GM12892 (cell line): ENCODE results near the gene MIA3.
A peak's percentile ranks its signal among the peaks of the same experiment; 100 is the strongest.
"Not testable (repeated sequence)": the region's sequence is repeated elsewhere in the genome, so short reads cannot be mapped to it uniquely, and the experiment has no call there.

Experiments used
- DNase-seq: peaks from one replicate; pipeline ENCODE4 v3.0.0; 2011; ENCODE audit not compliant: insufficient read length
- FAIRE-seq: peaks from 2 replicates; lab custom pipeline; 2011; peaks lifted over from hg19 to GRCh38; lab: Jason Lieb, UNC
- POLR2A ChIP-seq: IDR thresholded peaks from 2 replicates; pipeline ENCODE4 v1.6.1; 2011; ENCODE audit warnings: low read depth, low read length, control low read depth
- POLR2AphosphoS5 ChIP-seq: IDR thresholded peaks from 2 replicates; pipeline ENCODE4 v1.6.1; 2011; ENCODE audit warnings: low read depth, low read length, control low read depth
- TAF1 ChIP-seq: IDR thresholded peaks from 2 replicates; pipeline ENCODE4 v1.6.1; 2011; ENCODE audit warnings: low read depth, mild to moderate bottlenecking, control low read depth, low read length, borderline replicate concordance

The MIA3 gene

GRCh38 chr1:222592171-222592570, 25.7 kb upstream of the MIA3 start:
- TF ChIP-seq TAF1 (no peak), POLR2A (no peak), POLR2AphosphoS5 (no peak)
- DNase-seq = no peak
- no peak for FAIRE-seq

DNA sequence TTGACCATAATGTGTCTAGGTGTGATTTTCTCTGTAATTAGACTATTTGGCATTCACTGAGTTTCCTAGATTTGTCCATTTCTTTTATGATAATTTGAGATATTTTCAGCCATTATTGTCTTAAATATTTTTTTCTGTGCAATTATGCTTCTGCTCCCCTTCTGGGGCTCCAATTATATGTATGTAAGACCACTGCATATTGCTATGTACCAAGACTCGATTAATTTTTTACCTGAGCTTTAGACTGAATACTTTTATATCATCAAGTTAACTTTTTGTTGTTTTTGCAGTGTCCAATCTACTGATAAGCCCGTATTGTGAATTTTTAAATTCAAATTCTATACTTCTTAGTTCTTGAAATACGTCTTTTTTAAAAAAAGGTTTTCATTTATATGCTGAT, 23.1 kb upstream of the MIA3 start:
- FAIRE-seq (no peak), DNase-seq (no peak)
- TF ChIP-seq POLR2AphosphoS5 (no peak), TAF1 (no peak), POLR2A (no peak)

DNA sequence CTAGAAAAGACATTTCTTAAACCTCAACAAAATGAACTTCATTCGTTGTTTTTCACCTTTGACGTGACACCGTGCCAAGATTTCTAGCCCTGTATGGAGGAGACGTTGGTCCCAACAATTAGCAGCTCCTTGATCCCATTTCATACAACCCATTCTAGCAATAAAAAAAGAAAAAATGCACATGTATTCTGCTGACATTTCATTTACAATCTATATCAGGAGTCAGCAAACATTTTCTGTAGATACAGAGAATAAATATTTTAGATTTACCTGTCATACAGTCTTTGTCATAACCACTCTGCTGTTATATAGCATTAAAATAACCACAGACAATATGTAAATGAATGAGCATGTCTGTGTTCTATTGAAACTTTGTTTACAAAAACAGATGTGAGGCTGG, 21.2 kb upstream of the MIA3 start:
- TF ChIP-seq TAF1 (no peak), POLR2A (no peak), POLR2AphosphoS5 (no peak)
- DNase-seq (no peak), FAIRE-seq (no peak)

DNA sequence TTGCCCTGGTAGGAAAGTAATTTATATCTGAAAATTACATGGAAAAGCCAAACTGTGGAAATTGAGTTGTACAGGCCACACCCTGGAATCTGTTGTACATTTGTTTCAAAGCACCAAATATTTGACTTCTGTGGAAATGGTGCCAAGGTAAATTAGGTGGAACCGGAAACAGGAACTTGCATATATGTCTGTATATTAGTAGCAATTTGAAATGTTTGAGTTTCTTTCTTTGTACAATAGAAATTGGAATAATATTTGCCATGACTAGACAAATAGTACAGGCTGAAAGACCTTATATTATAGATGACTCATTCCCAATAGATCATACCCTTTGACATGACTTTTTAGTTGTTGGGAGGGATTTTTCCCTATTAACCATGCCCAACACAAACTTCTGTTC, 17.6 kb upstream of the MIA3 start:
- no peak for FAIRE-seq
- TF ChIP-seq POLR2AphosphoS5 (no peak), TAF1 (no peak), POLR2A (no peak)
- no peak for DNase-seq

DNA sequence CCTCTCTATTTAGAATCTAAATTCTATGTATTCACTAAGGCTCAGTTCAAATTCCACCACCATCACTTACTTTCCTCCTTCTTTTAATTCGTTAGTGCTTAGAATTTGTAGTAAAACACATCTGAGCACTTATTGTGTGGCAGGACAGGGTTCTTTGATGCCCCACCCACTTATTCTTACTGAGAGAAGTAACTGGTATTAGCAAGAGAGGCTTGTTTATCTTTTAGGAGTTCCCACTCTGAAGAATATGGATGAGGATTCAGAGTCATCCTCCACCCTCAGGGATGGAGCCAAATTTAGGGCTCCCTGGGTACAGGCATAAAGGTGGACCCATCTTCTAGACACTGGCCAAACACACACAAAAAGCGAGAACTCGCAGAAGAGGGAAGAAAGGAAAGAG, 16.6 kb upstream of the MIA3 start:
- DNase-seq (no peak), FAIRE-seq (no peak)
- no peak for TF ChIP-seq POLR2AphosphoS5
- TF ChIP-seq TAF1 = no peak
- TF ChIP-seq POLR2A = no peak

- DNase-seq = no peak
- FAIRE-seq = no peak
- TF ChIP-seq POLR2A (no peak), POLR2AphosphoS5 (no peak), TAF1 (no peak)
These were observed 11.1 kb upstream of the MIA3 start for GRCh38 chr1:222606757-222607156.

DNA sequence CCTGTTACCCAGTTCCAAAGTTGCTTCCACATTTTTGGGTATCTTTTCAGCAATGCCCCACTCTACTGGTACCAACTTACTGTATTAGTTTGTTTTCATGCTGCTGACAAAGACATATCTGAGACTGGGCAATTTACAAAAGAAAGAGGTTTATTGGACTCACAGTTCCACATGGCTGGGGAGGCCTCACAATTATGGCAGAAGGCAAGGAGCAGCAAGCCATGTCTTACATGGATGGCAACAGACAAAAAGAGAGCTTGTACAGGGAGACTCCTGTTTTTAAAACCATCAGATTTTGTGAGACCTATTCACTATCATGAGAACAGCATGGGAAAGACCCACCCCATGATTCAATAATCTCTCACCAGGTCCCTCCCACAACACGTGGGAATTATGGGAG, 8.8 kb upstream of the MIA3 start:
- not testable (repeated sequence) for FAIRE-seq, DNase-seq

DNA sequence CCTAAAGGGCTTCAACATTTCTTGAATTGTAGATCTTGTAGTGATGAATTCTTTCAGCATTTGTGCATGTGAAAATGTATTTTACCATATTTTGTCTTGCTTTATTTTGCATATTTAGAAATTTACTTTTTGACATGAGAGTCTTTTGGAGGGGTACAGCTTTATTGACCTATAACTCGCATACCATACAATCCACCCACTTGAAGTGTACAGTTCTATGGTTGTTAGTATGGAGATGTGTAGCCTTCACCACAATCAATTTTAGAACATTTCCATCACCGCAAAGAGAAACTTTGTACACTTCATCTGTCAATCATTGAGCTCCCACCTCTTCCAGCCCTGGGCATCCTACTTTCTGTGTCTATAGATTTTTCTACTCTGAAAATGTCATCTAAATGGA, 7.2 kb upstream of the MIA3 start:
- no peak for FAIRE-seq
- no peak for TF ChIP-seq POLR2A
- TF ChIP-seq TAF1 = no peak
- TF ChIP-seq POLR2AphosphoS5 = no peak
- no peak for DNase-seq

DNA sequence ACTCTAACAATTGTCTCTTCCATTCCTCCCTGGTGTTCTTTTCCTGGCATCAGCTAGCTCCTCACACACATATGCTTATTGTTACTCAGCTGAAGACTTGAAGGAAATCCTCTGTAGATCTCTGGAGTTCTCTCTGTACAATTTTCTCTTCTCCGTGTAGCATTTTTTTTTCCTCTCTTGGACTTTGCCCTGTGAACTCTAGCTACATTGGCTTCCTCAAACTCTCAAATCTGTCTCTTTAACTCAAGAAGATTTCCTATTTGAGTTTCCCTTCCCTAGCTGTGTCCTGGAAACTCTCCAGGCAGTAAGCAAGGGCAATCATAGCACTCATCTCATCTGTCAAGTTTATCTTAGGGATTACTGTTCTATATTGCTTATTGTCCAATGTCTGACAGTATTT, 4.3 kb upstream of the MIA3 start:
- DNase-seq = no peak
- FAIRE-seq = no peak
- TF ChIP-seq TAF1 = no peak
- no peak for TF ChIP-seq POLR2A
- no peak for TF ChIP-seq POLR2AphosphoS5

DNA sequence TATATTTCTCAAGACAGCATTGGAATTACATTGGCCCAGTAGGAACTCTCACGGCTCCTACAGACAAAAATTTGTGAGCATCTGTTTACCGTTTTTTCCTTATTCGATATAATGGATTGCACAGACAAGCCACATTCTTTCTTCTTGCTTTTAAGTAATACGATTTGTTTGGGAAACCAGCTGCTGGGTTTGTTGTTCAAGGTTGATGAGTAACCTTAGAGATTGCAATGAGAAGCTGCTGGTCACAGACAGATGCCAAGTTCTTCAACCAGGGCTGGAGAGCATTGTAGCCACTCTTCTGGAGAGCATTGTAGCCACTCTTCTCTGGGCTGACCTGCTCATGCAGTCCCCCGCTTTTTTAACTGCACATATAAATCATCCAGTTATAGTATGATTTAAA, 1.4 kb upstream of the MIA3 start:
- DNase-seq (no peak), FAIRE-seq (no peak)
- TF ChIP-seq POLR2AphosphoS5 (no peak), TAF1 (no peak), POLR2A (no peak)

DNA sequence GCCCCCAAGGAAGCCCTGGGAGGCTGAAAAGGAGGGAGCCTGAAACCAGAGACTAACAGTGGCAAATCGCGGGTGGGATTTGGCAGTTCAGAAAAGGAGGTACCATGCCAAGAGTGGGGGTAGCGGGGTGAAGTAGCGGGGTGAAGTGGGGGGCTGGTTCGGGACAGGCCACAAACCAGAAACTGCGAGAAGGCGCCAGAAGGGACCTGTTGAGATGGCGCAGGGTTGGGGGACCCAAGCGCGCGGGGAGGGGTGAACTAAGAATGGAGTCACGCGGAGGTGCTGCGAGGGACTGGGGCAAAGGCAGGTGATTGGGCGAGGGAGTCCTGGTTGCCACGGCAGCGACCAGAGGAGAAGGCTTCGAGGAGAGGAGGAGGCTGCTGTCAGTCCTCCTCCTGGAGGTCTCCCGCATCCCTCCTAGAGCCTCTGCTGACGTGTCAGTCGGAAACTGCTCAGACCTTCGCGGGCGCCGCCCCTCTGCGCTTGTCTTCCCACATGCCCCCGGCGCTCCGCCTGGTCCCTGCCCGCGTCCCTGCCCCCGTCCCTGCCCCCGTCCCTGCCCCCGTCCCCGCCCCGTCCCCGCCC, 438 bp upstream of the MIA3 start:
- FAIRE-seq (peak; percentile 38), DNase-seq (peak; percentile 66)
- TF ChIP-seq TAF1 = no peak

DNA sequence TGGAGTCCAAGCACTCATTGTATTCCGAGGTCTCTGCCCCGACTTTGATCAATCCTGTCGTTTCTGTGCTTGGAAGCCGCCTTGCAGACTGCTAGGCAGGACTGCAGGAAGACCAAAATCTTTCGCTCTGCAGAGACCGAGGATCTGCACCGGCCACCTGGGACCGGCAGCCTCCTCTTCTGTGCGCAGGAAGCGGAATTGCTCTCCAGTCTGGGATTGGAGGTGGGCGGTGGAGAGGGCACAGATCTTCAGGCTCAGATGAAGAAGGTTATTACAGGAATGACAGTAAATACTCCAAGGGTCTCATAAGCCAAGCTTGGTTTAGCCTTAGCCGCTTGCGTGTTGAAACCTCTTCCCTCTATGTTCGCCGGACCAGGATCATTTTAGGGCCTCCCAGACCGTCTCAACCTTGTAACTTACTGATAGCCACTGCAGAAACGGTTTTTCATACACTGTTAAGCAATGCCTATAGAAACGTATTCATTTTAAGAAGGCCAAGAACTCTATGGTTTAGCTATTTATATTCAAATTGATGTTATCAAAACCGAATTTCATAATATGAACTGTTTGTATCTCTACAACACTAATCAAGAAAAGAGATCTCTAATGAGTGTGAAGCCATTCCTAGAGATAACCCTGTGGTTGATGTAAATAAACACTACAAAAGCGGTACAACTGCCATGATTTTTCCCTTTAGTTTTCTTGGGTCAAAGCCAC, 1.1 kb downstream of the MIA3 start:
- FAIRE-seq = peak; percentile 14
- DNase-seq = no peak
- TF ChIP-seq POLR2AphosphoS5 (no peak), TAF1 (no peak), POLR2A (no peak)
